OCI-M2 (cell line): ENCODE results near the gene UBN1.

ENCODE experiments used
- DNase-seq: peaks from one replicate; lab custom pipeline; 2025; ENCODE audit not compliant: unreplicated experiment; lab: John Stamatoyannopoulos, UW

Gene UBN1

GRCh38 chr16:4814046-4814445, 33.2 kb upstream of the UBN1 start:
- DNase-seq = no peak

GRCh38 chr16:4814542-4815173, 32.6 kb upstream of the UBN1 start:
- no peak for DNase-seq

GRCh38 chr16:4820652-4821051, 26.6 kb upstream of the UBN1 start:
- no peak for DNase-seq

GRCh38 chr16:4825196-4825595, 22.1 kb upstream of the UBN1 start:
- no peak for DNase-seq

GRCh38 chr16:4826526-4826925, 20.8 kb upstream of the UBN1 start:
- no peak for DNase-seq

GRCh38 chr16:4826980-4827379, 20.3 kb upstream of the UBN1 start:
- no peak for DNase-seq

GRCh38 chr16:4828567-4829321, 18.5 kb upstream of the UBN1 start:
- no peak for DNase-seq

GRCh38 chr16:4830408-4830807, 16.9 kb upstream of the UBN1 start:
- DNase-seq = no peak

- no peak for DNase-seq
Observed at GRCh38 chr16:4831616-4832015, 15.7 kb upstream of the UBN1 start.

GRCh38 chr16:4832698-4833343, 14.5 kb upstream of the UBN1 start:
- DNase-seq = no peak

GRCh38 chr16:4833584-4833983, 13.7 kb upstream of the UBN1 start:
- DNase-seq = no peak

GRCh38 chr16:4836727-4837126, 10.6 kb upstream of the UBN1 start:
- DNase-seq = no peak

GRCh38 chr16:4837733-4838501, 9.4 kb upstream of the UBN1 start:
- no peak for DNase-seq

- no peak for DNase-seq
Observed at GRCh38 chr16:4839942-4840341, 7.3 kb upstream of the UBN1 start.

- DNase-seq = no peak
Observed at GRCh38 chr16:4840984-4841383, 6.3 kb upstream of the UBN1 start.

GRCh38 chr16:4846503-4846900, 779 bp upstream of the UBN1 start:
- DNase-seq = no peak

GRCh38 chr16:4847774-4848587, 700 bp downstream of the UBN1 start:
- no peak for DNase-seq

- no peak for DNase-seq
Observed at GRCh38 chr16:4850211-4850610, 2.9 kb downstream of the UBN1 start.

- no peak for DNase-seq
Observed at GRCh38 chr16:4852221-4852872, 5.1 kb downstream of the UBN1 start.

- no peak for DNase-seq
Observed at GRCh38 chr16:4855371-4855770, 8.1 kb downstream of the UBN1 start.
